Stimulated activated CD4-positive, alpha-beta T cell treated with anti-CD3 and anti-CD28 coated beads, TNF-alpha, amount 100 ng/mL, for 4 hours (primary cell): ENCODE data around the gene RAB24.
"Not testable (repeated sequence)": the region's sequence is repeated elsewhere in the genome, so short reads cannot be mapped to it uniquely, and the experiment has no call there.

ENCODE experiments used
- DNase-seq, 3 experiments: peaks; one replicate each; pipeline ENCODE4 v3.0.0-alpha.2; 2020; ENCODE audit warnings: low read depth in 3 of 3

Gene RAB24

DNA sequence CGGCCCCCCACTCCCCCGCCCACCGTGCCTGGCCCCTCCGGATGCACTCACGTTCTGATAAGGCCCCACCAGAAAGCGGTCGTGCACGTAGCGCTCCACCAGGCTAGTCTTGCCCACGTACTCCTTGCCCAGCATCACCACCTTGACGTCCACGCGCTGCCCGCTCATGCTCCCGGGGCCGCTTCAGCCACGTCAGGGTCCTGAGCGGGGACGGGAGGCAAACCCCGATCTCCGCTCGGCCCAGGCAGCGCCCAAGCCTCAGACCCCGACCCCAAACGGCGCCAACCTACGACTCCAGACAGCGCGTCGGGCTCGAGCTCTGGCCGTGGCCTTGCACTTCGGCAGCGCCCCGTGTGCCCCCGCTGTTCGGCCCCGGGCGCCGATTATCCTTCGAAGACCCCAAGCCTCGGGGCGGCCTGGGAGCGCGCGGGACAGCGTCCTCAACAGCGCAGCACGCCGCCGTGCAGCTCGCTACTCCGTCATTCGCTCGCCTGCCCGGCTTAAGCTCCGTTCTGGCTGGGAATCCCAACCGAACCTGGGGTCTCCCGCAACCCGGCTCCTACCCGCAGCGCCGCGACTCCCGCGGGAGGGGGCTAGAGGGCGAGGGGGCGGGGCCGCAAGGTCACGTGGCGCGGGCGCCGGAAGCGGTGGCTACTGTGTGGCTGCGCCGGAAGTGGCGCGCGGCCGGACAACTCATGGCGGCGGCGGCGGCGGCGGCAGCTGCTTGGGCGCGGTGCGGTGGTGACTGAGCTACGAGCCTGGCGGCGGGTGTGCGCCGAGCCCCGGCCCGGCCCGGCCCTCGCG lies at the start of gene RAB24, which contains the start of gene PRELID1:
Gene RAB24 (minus strand): TSS at position 599 of the 804 bp plus-strand sequence. CDS start 431 bp downstream, at position 168.
Gene PRELID1 (plus strand): TSS at position 679 of the 804 bp plus-strand sequence. CDS start 187 bp downstream, outside the sequence.
- DNase-seq, result peak; percentile 78 to 82 (median 79)

GRCh38 chr5:177353093-177353492 lies 49.6 kb upstream of the RAB24 start:
- no peak for DNase-seq

- peak; percentile 76 to 83 (median 83) for DNase-seq
Measured at GRCh38 chr5:177351392-177352329, 48.1 kb upstream of the RAB24 start, which contains the start of gene LMAN2. Gene LMAN2 (minus strand): TSS chr5:177351668. CDS start chr5:177351647, 21 bp downstream.

DNA sequence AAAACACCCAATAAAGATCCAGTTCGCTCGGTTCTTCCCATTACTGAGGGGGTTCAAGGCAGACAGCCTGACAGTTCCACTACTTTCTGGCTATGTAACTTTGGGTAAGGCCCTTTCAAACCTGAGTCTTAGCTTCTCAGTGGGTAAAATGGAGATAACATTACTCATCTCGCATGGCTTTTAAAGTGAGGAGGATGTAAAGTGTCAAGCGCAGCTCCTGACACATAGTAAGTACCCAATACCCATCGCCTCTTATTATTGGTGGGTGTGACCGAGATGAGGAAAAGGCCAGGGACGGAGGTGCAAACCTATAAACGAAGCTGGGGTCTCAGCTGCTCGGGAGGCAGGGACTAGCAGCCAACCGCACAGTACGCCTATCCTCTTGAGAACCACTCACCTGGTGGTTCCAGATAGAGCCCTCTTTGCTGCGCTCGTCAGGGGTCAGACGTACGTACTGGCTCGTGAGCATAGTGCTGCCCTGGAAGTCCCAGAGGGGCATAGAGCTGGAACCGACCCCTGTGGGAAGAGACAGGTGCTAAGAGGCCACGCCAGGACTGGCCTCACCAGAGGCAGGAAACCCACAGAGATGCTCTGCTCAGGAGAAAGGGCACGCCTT lies 47.4 kb upstream of the RAB24 start:
- no peak for DNase-seq

DNA sequence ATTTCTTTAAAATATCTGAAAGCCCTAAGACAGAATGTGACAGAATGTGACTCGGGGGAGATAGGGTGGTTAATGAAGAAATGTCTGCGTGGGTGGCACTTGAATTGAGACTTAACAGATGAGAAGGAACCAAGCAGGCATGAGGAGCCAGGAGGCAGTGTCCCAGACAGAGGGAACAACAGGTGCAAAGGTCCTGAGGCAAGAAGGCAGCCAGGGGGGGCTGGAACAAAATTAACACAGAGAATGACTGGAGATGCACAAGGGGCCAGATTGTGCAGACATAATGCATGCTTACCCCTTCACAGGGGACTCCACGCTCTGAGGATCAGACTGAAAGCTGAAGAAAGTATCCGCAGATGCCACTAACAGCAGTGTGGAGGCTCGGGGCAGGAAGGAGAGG lies 46.2 kb upstream of the RAB24 start:
- no peak for DNase-seq

DNA sequence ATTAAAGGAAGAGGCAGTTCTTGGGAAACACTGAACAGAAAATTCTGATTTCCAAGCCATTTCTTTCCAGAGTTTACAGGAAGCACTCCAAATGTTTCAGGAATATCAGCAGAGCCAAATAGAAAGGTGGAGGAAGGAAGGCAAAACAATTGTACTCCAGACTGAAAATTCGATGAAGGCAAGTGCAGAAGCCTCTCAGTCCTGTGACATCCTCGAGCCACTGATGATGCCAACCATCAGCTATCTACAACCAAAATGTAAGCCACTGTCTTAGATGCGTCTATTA lies 45.8 kb upstream of the RAB24 start:
- no peak for DNase-seq

DNA sequence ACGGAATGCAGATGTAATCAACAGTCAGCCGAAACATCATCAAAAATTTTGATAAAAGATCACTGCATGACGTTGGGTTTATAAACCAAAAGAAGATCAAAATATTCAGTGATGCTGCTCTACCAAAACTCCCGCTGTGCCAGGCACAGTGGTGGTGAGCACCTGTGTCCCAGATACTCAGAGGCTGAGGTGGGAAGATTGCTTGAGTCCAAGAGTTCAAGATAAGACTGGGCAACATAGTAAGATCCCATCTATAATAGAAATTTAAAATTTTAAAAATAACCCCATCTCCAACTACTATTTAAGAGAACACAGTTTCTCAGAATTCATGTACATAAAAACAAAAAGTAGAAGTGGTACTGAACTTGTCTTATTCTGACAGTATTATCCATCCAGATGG lies 44.2 kb upstream of the RAB24 start:
- no peak for DNase-seq

DNA sequence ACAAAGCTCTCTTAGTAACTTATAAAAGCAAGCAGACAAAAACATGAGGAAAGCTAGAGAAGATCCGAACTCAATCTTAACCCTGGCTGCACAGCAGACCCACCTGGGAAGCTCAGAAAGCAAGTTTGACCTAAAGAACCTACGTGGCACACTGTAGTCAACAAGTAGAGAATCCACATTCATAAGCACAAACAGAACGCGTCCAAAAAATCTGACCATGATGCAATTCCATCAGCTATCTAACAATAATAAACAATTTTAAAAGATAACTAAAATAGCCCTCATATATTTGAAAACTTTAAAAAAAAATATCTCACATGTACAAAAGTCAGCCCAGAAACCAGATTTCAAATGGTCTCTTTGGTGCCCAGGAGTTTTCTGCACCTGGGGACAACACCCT lies 43.3 kb upstream of the RAB24 start:
- DNase-seq, result no peak

GRCh38 chr5:177344891-177345290 lies 41.4 kb upstream of the RAB24 start:
- no peak for DNase-seq

DNA sequence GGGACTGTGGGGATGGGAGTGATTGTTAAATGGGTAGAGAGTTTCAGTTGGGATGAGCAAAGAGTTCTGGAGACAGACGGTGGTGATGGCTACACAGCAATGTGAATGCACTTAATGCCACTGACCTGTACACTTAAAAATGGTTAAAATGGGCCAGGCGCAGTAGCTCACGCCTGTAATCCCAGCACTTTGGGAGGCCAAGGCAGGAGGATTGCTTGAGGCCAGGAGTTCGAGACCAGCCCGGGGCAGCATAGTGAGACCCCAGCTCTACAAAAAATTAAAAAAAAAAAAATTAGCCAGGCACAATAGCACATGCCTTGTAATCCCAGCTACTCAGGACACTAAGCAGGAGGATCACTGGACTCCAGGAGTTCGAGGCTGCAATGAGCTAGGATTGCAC lies 40.3 kb upstream of the RAB24 start:
- no peak for DNase-seq

GRCh38 chr5:177343000-177343399 lies 39.5 kb upstream of the RAB24 start:
- not testable (repeated sequence) for DNase-seq

DNA sequence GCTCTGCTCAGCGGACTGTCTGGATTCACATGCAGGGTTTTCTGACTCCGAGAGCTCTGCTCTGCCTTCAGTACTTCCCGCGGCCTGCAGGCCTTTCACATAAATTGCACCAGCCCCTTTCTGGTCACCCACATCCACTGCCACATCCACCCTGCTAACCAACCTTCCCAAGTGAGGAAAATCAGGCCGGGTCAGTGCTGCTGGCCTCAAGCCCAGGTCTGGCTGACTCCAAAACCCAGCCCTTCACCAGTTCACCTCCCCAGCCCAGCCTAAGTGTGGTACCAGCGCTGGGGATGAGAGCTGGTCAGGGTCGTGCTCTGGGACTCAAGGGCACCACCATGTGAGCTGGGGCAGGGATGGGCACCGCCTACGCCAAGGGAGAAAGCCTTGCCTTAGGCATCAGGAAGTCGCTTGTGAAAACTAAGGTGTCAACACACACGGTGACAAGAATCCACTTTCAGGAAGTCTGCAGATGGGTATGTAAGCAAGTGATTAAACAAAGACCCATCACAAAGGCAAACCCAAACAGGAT lies 35.7 kb upstream of the RAB24 start:
- DNase-seq, result no peak

DNA sequence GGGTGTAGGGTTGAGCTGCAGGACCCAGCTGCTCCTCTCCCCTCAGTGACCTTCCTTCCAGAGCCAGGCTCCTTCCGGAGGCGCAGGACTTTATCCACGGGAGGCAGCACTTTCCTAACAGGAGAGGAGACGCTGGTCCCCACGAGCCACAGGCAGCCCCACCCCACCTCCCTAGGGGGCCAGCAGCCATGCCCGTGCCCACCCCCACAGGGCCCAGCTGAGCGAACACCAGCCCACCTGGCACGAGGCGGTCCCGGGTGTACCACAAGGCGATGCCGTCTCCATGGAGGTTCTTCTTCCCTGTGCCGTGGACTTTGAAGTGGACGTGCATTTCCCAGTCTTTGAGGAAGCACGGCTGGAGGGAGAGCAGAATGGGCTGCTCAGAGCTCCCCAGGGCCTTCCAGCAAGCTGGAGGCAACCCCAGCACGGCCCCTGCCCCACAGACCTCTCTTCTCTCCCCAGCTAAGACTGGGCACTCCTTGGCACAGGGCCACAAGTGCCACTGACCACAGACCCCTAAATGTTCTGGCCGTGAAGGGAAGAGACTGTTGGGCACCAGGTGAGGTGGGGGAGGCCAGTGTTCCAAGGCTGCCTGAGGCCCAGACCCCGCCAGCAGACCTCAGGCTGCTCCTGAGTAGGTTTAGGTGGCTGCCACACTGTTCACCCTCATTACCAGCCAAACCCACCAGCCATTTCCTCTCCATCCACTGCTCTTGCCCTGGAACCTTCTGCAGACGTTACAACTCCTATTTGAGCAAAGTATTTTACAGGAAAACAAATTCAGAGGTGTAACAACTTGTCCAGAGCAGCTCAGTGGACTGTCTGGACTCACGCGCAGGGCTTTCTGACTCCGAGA lies 35.0 kb upstream of the RAB24 start:
- no peak for DNase-seq

DNA sequence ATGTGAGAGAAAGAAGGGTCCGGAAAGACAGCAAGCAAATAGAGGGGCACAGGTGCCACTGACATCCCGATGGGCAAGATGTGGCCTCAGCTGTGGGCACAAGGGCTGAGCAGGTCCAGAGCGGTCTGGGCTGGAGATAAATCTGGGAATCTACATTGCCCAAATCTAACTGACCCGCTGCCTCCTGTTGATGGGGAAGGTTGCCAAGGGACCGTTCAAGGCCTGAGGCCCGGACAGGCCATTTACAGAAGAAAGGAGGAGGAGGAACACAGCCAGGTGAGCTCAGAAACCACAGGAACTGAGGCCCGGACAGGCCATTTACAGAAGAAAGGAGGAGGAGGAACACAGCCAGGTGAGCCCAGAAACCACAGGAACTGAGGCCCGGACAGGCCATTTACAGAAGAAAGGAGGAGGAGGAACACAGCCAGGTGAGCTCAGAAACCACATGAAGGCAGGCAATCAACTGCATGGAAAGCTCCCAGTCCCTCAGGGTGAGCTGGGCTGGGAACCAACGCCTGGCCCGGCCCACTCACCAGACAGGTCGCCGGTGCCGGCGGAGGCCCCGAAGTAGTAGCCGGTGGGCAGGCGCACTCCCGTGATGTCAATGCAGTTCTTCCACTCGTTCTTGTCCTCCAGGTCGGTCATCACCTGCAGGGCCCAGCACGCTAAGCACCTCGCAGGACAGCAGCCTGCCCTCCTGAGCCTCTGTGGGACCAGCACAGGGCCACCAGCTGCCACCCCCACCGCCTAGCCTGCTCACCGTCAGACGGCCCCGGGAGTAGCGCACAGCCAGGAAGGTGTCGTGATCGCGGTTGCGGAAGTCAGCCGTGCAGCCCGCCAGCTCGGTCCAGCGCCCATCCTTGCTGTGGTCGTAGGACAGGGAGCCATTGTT lies 33.3 kb upstream of the RAB24 start:
- no peak for DNase-seq

DNA sequence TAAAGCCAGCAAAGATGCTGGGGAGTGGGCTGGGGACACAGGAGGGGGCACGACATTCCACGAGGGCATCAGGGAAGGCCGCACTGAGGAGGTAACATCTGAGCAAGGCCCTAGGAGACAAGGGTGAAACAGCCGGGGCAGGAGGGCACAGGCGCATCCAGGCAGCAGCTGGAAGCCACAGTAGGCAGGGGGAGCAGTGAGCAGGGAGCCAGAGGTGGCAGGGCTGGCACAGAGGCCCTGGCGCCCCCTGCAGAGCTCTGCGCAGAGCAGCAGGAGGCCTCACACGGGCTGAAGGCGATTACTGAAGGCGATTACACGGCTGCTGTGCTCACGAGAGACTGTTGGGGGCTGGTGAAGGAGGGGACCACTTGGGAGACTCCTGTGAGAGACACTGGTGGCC lies 32.6 kb upstream of the RAB24 start:
- DNase-seq, result no peak

- no peak for DNase-seq
Measured at GRCh38 chr5:177335701-177336065, 32.2 kb upstream of the RAB24 start.

- no peak for DNase-seq
Measured at GRCh38 chr5:177334781-177335700, 31.5 kb upstream of the RAB24 start.

DNA sequence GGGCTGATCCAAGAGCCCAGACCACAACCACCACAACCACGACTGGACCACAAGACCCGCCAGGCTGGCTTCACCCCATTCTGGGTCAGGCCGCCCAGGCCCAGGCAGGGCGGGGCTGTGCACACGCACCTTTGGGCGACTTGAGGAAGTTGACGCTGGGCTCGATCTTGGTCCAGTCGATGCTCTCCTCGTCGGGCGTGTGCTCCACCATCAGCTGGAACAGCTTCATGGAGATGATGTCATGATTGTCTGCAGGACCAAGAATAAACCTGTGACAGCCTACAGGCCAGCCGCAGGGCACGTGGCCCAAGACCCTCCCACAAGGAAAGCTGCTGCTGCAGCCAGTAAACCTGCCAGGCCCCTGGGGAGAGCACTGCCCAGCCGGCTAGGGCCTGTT lies 30.6 kb upstream of the RAB24 start:
- no peak for DNase-seq
